ENCODE measurements around the gene PLPP1. TPM values are rescaled to one million over a fixed set of nuclear protein-coding genes. Genes with fewer than 3 reads are reported as not detected.
"Not testable (repeated sequence)": the region's sequence is repeated elsewhere in the genome, so short reads cannot be mapped to it uniquely, and the experiment has no call there.

Gene PLPP1
- total RNA-seq, 1 donor from 2014 or later, result 48.1 TPM

GRCh38 chr5:55511010-55511409 is 23.8 kb downstream of the PLPP1 start:
- Histone ChIP-seq H3K9me3 (no peaks in the 10 kb centered on the region), H3K4me3 (no peak overlapping the region), H3K27me3 (ENCODE audit: low read depth) (no peaks in the 10 kb centered on the region), H3K4me1 (peaks cover 51% of the 10 kb centered on the region), H3K36me3 (no peaks in the 10 kb centered on the region), H3K27ac (no peak overlapping the region)
- no peak for ATAC-seq
- no peak for DNase-seq
- no peak for TF ChIP-seq CTCF (IDR thresholded peaks at IDR 0.05)
- intact Hi-C loops (cut with DNase I), result no loop called here

- Histone ChIP-seq H3K36me3 (no peaks in the 10 kb centered on the region), H3K27ac (no peak overlapping the region), H3K27me3 (ENCODE audit: low read depth) (no peaks in the 10 kb centered on the region), H3K9me3 (no peaks in the 10 kb centered on the region), H3K4me1 (peaks cover 53% of the 10 kb centered on the region), H3K4me3 (no peak overlapping the region)
- intact Hi-C loops (cut with DNase I), result no loop called here
- no peak for TF ChIP-seq CTCF (IDR thresholded peaks at IDR 0.05)
- ATAC-seq (no peak), DNase-seq (no peak)
These were observed 24.3 kb downstream of the PLPP1 start for GRCh38 chr5:55510523-55510880.

- Histone ChIP-seq H3K36me3 (no peaks in the 10 kb centered on the region), H3K27me3 (ENCODE audit: low read depth) (no peaks in the 10 kb centered on the region), H3K4me1 (peaks cover 49% of the 10 kb centered on the region), H3K9me3 (no peaks in the 10 kb centered on the region), H3K27ac (no peak overlapping the region), H3K4me3 (no peak overlapping the region)
- ATAC-seq (no peak), DNase-seq (no peak)
- intact Hi-C loops (cut with DNase I), result no loop called here
- no peak for TF ChIP-seq CTCF (IDR thresholded peaks at IDR 0.05)
These were observed 24.8 kb downstream of the PLPP1 start for GRCh38 chr5:55509796-55510522.

- ATAC-seq (no peak), DNase-seq (no peak)
- no peaks in the 10 kb centered on the region for H3K36me3 ChIP-seq
- no peak overlapping the region for H3K27ac ChIP-seq
- peaks cover 41% of the 10 kb centered on the region for H3K4me1 ChIP-seq
- H3K27me3 ChIP-seq (ENCODE audit: low read depth), result no peaks in the 10 kb centered on the region
- intact Hi-C loops (cut with DNase I), result no loop called here
- no peak for TF ChIP-seq CTCF (IDR thresholded peaks at IDR 0.05)
- H3K9me3 ChIP-seq, result no peaks in the 10 kb centered on the region
- H3K4me3 ChIP-seq, result no peak overlapping the region
These were observed 25.7 kb downstream of the PLPP1 start for GRCh38 chr5:55509097-55509496.

- no peak for ATAC-seq
- Histone ChIP-seq H3K4me3 (no peak overlapping the region), H3K27me3 (ENCODE audit: low read depth) (no peaks in the 10 kb centered on the region), H3K9me3 (no peaks in the 10 kb centered on the region), H3K36me3 (no peaks in the 10 kb centered on the region), H3K27ac (no peak overlapping the region), H3K4me1 (peaks cover 40% of the 10 kb centered on the region)
- TF ChIP-seq CTCF (IDR thresholded peaks at IDR 0.05), result no peak
- intact Hi-C loops (cut with DNase I), result no loop called here
- no peak for DNase-seq
These were observed 27.2 kb downstream of the PLPP1 start for GRCh38 chr5:55507574-55507973.

GRCh38 chr5:55505711-55506110 is 29.1 kb downstream of the PLPP1 start:
- H3K27me3 ChIP-seq (ENCODE audit: low read depth); ATAC-seq; intact Hi-C loops (cut with DNase I); DNase-seq; H3K9me3 ChIP-seq; H3K36me3 ChIP-seq; H3K4me3 ChIP-seq; H3K27ac ChIP-seq: not testable (repeated sequence)
- H3K4me1 ChIP-seq, result peaks cover 36% of the 10 kb centered on the region

GRCh38 chr5:55503917-55504316 is 30.8 kb downstream of the PLPP1 start:
- H3K27me3 ChIP-seq (ENCODE audit: low read depth); H3K4me3 ChIP-seq; H3K27ac ChIP-seq; DNase-seq; ATAC-seq; intact Hi-C loops (cut with DNase I); H3K36me3 ChIP-seq; H3K9me3 ChIP-seq: not testable (repeated sequence)
- peaks cover 28% of the 10 kb centered on the region for H3K4me1 ChIP-seq

Measured in lower lobe of right lung (tissue), 2 donors.